GM18951 (cell line): ENCODE results near the gene SP2.
A peak's percentile ranks its signal among the peaks of the same experiment; 100 is the strongest.

Experiments used
- POLR2A ChIP-seq: IDR thresholded peaks from 4 replicates; pipeline ENCODE4 v1.6.1; 2011; ENCODE audit warnings: mild to moderate bottlenecking; ENCODE audit not compliant: insufficient read length, insufficient read depth; ENCODE audit errors: extremely low read depth
- in situ Hi-C: fragments of 300-500 bp; cut with MboI; formaldehyde crosslinking; loops from one replicate; pipeline ENCODE4 v1.12.0; 2022; ENCODE audit warnings: low sequenced_read_pairs, mixed read lengths, inconsistent platforms; ENCODE audit not compliant: unreplicated experiment

Gene SP2

GRCh38 chr17:47962901-47963300, 66.9 kb downstream of the SP2 start:
- TF ChIP-seq POLR2A, result no peak
- in situ Hi-C loops, result no loop called here

GRCh38 chr17:47964856-47965255, 68.8 kb downstream of the SP2 start:
- in situ Hi-C loops, result no loop called here
- no peak for TF ChIP-seq POLR2A

DNA sequence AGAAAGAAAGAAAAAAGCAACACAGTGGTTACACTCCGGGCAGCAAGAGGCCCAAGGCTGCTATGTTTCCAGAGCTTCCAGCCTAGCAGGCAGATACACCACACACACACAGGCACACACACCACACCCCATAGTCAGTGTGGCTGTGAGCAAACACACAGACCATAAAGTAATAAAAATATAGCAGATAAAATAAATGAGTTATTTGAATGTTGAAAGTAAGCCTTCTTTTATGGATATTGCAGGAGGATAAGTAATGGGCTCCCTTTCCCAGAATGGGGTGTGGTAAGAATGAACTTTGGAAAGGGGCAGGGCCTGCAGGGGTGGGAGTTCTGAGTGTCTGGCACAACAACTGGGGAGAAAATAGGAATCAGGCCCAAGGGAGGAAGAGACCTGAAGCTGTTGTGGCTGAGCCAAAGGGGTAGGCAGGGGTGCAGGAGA, 70.1 kb downstream of the SP2 start:
- no peak for TF ChIP-seq POLR2A
- in situ Hi-C loops, result no loop called here

DNA sequence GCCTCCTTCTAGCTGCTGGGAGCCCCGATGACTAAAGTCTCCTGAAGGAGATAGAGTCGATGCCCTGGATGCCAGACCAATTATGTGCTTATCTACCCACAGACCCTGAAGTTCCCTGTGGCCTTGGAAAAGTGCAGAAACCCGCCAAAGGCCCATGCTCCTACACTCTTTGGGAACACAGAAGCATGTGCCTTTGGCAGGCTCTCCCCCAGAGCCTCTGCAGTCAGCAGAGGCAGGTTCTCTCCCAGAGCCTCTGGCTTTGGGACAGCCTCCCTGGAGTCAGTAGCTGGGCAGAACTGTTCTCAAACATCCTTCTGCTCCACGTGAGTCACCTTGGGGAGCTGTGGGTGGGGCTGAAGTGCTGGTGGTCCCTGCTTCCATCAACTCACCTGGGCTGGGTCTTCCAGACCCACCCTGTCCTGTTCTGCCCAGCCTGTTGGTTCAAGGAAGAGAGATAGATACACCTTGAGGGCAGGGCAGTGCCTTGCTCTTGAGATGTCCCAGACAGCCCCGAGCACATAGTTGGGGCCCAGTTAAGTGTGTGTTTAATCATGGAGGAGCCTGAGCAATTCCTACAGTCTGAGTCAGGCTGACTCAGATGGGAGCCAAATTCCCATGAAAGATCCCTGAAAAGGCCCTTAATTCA, 71.7 kb downstream of the SP2 start:
- TF ChIP-seq POLR2A, result no peak
- in situ Hi-C loops, result no loop called here

DNA sequence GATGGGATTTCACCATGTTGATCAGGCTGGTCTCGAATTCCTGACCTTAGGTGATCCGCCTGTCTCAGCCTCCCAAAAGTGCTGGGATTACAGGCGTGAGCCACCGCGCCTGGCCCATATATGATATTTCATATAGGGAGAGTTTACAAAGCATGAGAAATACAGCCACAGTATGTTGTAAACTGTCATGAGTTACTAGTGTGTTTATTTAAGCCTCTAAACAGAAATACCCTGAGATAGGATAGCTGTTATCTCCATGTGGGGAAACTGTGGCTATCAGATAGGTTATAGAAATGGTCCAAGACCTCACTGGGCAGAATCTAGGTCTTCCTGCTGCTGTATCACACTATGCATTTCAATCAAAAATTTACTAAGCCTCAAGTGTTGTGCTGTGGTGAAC, 72.8 kb downstream of the SP2 start:
- in situ Hi-C loops, result no loop called here
- no peak for TF ChIP-seq POLR2A

DNA sequence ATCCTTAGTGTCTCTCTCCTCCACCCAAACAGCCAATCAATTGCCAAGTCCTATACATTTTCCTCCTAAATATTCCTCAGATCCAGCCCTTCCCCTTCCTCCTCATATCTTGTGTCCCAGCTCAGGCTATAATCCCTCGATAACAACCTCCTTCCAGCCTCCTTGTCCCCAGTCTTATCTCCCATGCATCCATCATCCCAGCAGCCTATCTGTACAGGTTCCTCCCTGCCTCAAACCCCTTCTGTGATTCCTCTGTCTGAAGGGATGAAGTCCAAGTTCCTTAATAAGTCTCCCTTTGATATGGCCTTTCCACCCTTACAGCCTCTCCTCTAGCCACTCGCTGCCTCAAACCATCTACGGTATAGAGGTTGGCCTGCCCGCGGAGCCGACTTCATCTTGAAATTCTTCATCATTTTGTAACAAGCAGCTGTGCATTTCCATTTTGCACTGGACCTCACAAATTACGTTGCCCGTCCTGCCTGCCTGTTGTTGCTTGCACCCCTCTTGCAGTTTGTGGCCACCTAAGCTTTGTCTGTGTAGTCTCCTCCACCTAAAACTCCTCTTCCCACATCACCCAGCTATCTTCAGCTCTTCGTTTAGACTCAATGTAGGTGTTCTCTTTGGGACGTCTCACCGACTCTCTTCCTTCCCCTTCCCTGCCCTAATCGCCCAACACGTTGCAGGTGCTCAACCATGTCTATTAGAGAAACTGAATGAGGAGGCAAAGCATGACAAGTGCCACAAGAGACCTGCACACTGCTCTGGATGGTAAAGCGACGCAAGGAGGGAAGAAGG, 74.1 kb downstream of the SP2 start:
- no peak for TF ChIP-seq POLR2A
- in situ Hi-C loops, result no loop called here

DNA sequence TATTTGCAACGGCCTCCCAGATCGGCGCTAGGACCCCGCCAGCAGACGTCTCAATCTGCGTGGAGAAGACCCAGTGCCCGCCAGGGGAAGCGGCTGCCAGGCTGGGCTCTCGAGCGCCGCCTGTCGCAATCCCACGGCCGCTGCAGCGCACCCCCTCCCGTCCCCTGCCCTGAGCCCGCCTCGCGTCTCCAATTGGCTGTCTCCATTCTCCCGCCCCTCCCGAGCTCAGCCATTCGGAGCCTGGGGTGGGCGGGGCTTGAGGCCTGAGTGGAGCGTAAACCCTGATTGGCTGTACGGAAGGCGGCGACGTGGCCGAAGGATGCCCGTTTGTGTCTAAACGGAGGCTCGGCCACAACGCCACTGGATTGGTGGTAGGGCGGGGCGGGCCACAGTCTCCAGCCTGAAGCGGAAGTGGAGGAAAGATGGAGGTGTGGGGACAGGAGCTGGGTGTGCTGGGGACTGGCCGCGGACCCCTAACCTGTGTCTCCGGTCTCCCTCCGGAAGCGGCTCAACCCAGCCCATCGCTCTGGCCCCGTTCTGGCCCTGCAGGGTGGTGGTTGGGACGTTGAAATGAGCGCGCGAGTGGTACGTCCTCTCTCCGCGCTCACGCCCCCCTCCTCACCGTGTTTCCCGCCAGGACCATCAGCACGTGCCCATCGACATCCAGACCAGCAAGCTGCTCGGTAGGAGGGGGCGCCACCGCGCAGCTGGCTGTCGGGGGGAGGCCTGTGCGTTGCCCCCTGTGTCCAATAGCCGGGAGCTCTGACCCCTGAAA, 74.9 kb downstream of the SP2 start, which contains the start of gene CDK5RAP3:
Gene CDK5RAP3 (plus strand): TSS at position 389 of the 775 bp plus-strand sequence. CDS start 34 bp downstream, at position 423.
- peak; percentile 88 for TF ChIP-seq POLR2A
- in situ Hi-C loops, result no loop called here

DNA sequence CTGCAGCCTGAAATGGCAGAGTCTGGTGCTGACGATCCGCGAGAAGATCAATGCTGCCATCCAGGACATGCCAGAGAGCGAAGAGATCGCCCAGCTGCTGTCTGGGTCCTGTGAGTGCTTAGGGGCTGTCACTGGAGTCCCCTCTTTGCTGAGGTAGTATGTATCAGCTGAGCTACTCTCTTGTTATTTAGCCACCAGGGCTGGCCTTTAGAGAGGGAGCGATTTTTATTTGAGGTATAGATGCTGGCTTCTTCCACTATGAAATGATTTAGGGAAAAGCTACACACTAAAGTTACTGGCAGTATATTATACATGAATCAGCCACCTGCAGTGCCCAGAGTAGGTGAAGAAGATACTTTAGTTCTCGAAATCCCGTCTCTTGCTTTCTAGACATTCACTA, 77.5 kb downstream of the SP2 start:
- in situ Hi-C loops, result no loop called here
- TF ChIP-seq POLR2A, result no peak

- TF ChIP-seq POLR2A, result no peak
These were observed 79.3 kb downstream of the SP2 start for GRCh38 chr17:47975189-47975822.

DNA sequence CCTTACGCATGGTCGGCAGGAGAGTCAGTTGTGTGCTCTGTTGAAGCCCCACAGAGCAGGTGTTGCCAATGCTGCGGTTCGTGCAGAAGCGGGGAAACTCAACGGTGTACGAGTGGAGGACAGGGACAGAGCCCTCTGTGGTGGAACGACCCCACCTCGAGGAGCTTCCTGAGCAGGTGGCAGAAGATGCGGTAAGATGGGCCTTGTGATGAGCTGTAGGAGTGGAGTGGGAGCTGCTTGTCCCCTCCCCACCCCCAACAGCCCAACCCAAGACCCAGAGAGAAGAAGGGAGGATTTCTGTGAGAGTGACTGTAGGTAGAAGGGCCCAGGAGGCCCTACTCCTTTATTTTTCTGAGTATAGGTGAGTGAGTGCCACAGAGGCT, 79.8 kb downstream of the SP2 start:
- no peak for TF ChIP-seq POLR2A
- in situ Hi-C loops, result loop anchor here (5.0 kb wide), 1 partner anchor 41 kb away; no protein-coding TSS in a partner anchor

More at GRCh38 chr17:47975189-47975822, 79.3 kb downstream of the SP2 start:
- in situ Hi-C loops, result loop anchor here (5.0 kb wide), 1 partner anchor 42 kb away; no protein-coding TSS in a partner anchor

DNA sequence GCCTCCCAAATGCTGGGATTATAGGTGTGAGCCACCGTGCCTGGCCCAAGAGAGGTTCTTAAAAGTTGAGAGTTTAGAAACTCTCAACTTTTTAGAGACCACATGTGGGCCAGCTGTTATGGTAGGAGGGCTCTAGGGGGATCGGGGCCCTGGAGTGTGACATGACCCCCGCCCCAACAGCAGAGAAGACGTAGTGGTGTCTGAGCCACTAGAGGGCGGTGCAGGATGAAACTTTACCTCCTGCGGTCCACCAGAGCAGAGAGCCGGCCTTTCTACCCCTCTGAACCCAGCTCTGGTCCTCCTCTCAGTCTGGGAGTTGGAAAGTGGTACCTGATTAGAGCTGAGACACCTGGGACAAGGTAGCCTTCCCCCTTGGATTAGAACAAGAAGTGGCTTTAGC, 82.3 kb downstream of the SP2 start:
- in situ Hi-C loops, result loop anchor here (5.0 kb wide), 1 partner anchor 39 kb away; no protein-coding TSS in a partner anchor

More for the DNA sequence above, 82.3 kb downstream of the SP2 start:
- no peak for TF ChIP-seq POLR2A
